NCI-H1417 (cell line): Measurements from ENCODE around the gene GPX5.
"Not testable (repeated sequence)": the region's sequence is repeated elsewhere in the genome, so short reads cannot be mapped to it uniquely, and the experiment has no call there.

Experiments used
- DNase-seq, 3 experiments: peaks; one replicate each; lab custom pipeline; 2025; lab: John Stamatoyannopoulos, UW

GPX5 gene

GRCh38 chr6:28512387-28512786 is 13.3 kb upstream of the GPX5 start:
- not testable (repeated sequence) for DNase-seq

- no peak for DNase-seq
These were observed 10.0 kb upstream of the GPX5 start, which contains the start of gene GPX6 for GRCh38 chr6:28515676-28516075. GPX6 (minus strand) TSS chr6:28515793; CDS start chr6:28515743, 50 bp downstream.

GRCh38 chr6:28517964-28518363 is 7.7 kb upstream of the GPX5 start:
- DNase-seq, result no peak

- DNase-seq, result no peak
These were observed 3.0 kb upstream of the GPX5 start for GRCh38 chr6:28522594-28523240.

- no peak for DNase-seq
These were observed 2.4 kb upstream of the GPX5 start for GRCh38 chr6:28523241-28523622.

- DNase-seq, result no peak
These were observed 5.1 kb downstream of the GPX5 start for GRCh38 chr6:28530777-28531176.

DNA sequence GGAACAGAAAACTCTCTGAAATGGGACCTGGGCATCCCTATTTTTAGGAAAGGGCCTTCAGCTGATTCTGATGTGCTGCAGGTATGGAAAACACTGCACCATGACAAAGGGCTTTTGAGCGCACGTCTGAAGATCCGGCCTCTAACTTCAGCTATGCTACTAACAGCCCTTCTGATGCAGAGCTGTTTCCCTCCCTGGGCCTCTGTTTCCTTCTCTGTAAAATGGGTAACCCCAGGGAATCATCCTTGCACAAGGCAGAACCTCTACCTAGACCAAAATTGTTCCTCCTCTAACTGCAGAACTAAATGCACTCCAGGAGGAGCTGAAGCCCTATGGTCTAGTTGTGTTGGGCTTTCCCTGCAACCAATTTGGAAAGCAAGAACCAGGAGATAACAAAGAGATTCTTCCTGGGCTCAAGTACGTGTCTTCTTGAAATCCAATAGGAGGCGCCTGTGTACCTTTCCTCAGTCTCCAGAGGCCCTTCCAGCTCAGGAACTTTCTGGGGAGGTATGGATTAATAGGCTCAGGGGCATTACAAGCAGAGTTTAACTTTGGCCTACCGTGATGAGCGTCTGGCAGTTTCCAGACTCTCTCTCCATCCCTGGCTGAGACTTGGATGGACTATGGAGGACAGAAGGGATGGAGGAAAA is 5.9 kb downstream of the GPX5 start:
- DNase-seq, result peak in 1 of 3 experiments; percentile 4

DNA sequence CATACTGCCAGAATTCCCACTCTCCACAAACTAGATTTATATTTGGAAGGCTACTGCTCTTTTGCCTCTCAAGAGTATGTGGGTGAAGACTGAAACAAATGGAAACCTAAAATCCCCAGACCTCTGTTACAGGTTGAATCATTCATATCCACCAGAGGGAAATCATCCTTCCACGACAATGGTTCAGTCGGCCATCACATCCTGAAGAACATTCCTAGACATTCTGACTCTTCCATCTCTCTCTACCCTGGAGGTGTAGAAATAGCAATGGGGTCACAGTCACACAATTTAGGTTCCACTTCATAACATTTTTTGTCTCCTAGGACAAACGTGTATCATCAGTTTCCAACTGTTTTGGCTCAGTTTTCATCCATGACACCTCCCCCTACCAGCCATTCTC is 8.6 kb downstream of the GPX5 start:
- DNase-seq, result no peak

- no peak for DNase-seq
These were observed 9.2 kb downstream of the GPX5 start for GRCh38 chr6:28534875-28535274.

GRCh38 chr6:28537065-28537464 is 11.4 kb downstream of the GPX5 start:
- DNase-seq, result no peak

DNA sequence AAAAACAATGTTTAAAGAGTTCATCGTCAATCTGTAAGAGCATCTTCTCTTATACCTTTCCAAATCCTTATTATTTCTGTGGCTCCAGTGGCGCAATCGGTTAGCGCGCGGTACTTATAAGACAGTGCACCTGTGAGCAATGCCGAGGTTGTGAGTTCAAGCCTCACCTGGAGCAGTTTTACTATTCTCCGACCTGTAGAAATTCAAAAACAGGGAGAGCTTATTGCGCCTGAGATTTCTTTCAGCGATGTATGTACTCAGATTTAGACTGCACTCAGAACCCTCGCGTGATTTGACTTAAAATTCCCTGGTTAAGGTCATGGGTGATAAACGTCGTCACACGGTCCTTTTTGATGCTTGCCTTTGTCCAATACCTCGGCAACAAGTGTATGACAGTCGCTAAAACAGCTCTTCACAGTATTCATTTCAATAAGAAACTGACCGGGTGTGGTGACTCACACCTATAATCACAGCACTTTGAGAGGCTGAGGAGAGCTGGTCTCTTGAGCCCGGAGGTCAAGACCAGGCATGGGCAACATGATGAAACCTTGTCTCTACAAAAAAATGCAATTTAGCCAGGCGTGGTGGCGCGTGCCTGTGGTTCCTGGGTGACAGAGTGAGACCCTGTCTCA is 11.9 kb downstream of the GPX5 start:
- no peak for DNase-seq

DNA sequence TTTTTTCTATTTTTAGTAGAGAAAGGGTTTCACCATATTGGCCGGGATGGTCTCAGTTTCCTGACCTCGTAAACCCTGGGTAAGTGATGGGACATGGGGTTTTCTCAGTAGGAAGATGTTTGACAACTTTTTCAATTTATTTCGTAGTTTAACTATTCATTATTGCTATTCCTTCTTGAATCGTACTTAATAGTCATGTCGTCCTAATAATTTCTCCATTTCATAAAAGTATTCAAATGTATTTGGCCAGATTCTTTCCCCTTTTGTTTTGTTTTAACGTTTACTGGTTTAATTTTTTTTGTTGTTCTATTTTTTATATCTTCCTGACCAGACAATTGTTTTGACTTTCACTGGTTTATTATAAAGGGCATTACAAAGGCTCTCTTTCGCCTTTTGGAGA is 16.3 kb downstream of the GPX5 start:
- no peak for DNase-seq

- peak in 2 of 3 experiments; percentile 65 to 84 for DNase-seq
These were observed 17.0 kb downstream of the GPX5 start for GRCh38 chr6:28542440-28543296.

GRCh38 chr6:28543651-28544610 is 18.2 kb downstream of the GPX5 start:
- DNase-seq, result no peak

DNA sequence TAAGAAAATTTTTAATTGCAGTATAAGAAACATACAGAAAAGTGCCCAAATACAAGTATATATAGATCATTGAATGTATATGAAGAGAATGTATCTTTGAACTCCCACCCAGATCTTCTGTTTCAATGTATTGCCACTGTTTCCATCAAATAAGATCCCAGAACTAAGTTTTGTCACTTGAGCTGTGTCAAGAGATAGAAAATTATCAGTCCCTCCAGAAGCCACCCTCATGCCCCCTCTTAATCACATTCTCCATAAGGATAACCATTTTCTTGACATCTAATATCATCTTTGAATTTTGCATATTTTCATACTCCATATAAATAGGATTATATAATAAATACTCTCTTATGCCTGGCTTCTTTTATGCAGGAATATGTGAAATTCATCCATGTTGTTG is 20.3 kb downstream of the GPX5 start:
- DNase-seq, result no peak

DNA sequence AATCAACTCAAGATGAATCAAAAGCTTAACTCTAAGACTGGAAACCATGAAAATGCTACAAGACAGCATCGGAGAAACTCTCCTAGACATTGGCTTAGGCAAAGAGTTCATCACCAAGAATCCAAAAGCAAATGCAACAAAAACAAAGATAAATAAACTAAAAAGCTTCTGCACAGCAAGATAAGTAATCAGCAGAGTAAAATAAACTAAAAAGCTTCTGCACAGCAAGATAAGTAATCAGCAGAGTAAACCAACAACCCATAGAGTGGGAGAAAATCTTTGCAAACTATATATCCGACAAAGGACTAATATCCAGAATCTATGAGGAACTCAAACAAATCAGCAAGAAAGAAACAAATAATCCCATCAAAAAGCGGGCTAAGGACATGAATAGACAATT is 21.3 kb downstream of the GPX5 start:
- DNase-seq, result not testable (repeated sequence)

- DNase-seq, result no peak
These were observed 26.4 kb downstream of the GPX5 start for GRCh38 chr6:28551891-28552666.

DNA sequence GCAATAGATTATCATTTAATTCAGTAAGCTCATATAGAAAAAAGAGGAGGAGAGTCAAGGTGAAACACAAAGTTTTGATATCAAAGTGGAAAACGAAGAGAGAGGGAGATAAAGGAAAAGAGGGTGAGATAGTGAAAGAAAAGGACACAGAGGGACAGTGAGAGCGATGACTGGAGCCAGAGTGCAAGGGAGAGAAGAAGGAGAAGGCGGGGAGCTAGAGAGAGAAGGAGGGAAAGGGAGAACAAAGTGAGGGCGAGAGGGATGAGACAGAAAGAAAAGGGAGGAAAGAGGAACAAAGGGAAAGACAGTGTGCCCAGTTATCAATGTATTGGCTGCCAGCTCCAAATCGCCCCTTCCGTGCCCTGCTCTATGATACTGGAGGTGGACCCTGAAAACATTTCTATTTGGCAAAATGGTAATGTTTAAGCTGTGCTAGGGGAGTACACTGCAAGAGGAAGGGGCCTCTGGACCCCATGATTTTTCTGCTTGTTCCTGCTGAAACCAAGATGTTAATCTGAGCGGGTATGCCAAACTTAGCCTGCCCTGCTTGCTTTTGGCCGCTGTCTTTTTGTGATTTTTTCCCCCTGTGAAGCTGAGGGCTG is 27.8 kb downstream of the GPX5 start:
- no peak for DNase-seq

GRCh38 chr6:28553986-28554881 is 28.6 kb downstream of the GPX5 start:
- peak in 2 of 3 experiments; percentile 3 to 50 for DNase-seq
